ENCODE results near the gene ZNF512B. TPM values are rescaled to one million over a fixed set of nuclear protein-coding genes. Genes with fewer than 3 reads are reported as not detected.

ZNF512B gene
- total RNA-seq, 1 donor from 2014 or later: 34.0 TPM

DNA sequence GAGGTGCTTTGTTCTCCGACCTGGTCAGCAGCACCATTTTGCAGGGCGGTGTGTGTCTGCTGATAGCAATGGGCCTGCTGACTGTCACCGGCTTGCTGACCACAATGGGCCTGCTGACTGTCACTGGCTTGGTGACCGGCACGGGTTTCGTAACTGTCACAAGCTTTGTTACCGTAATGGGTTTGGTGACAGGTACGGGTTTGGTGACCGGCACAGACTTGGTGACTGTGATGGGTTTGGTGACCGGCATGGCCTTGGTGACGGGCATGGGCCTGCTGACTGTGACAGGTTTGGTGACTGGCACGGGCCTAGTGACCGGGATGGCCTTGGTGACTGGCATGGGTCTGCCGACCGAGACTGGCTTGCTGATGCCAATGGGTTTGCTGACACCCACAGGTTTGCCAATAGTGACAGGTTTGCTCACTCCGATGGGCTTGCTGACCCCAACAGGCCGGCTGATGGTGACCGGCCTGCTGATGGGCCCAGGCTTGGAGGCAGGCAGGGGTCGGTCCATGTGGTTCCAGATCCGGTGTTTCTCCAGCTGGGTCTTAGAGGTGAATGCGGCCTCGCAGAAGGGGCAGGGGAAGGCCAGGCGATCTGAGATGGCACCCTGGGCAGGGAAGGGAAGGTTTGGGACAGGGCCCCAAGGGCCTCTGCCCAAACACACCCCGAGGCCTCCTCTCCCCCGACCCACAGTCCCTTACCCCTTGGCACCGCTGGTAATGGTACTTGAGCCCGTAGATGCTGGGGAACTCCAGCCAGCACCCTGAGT lies 3.4 kb downstream of the ZNF512B start:
- H3K9me3 Mint-ChIP-seq: no peaks in the 10 kb centered on the region
- no peaks in the 10 kb centered on the region for H3K4me1 Mint-ChIP-seq
- H3K27me3 Mint-ChIP-seq (ENCODE audit: low read depth): peaks cover 3% of the 10 kb centered on the region
- no peak for TF ChIP-seq CTCF (conservative IDR thresholded peaks at IDR 0.05)
- DNase-seq (ENCODE audit: low read depth, low spot score): no peak
- peaks cover 2% of the 10 kb centered on the region for H3K36me3 Mint-ChIP-seq (ENCODE audit: low read depth)
- H3K4me3 Mint-ChIP-seq: peak overlapping the region; percentile 44
- no peak overlapping the region for H3K27ac Mint-ChIP-seq (ENCODE audit: unreplicated experiment)

- H3K27ac Mint-ChIP-seq (ENCODE audit: unreplicated experiment): no peak overlapping the region
Observed at GRCh38 chr20:63964412-63964811, 5.3 kb downstream of the ZNF512B start.

GRCh38 chr20:63963784-63964301 lies 5.9 kb downstream of the ZNF512B start:
- H3K36me3 Mint-ChIP-seq (ENCODE audit: low read depth): peaks cover 2% of the 10 kb centered on the region
- no peaks in the 10 kb centered on the region for H3K27me3 Mint-ChIP-seq (ENCODE audit: low read depth)
- no peaks in the 10 kb centered on the region for H3K4me1 Mint-ChIP-seq
- no peak overlapping the region for H3K27ac Mint-ChIP-seq (ENCODE audit: unreplicated experiment)
- no peak for TF ChIP-seq CTCF (conservative IDR thresholded peaks at IDR 0.05)
- no peak for DNase-seq (ENCODE audit: low read depth, low spot score)
- H3K9me3 Mint-ChIP-seq: no peaks in the 10 kb centered on the region
- no peak overlapping the region for H3K4me3 Mint-ChIP-seq

More at GRCh38 chr20:63964412-63964811, 5.3 kb downstream of the ZNF512B start:
- no peaks in the 10 kb centered on the region for H3K9me3 Mint-ChIP-seq
- H3K4me1 Mint-ChIP-seq: no peaks in the 10 kb centered on the region
- H3K36me3 Mint-ChIP-seq (ENCODE audit: low read depth): peaks cover 2% of the 10 kb centered on the region
- H3K27me3 Mint-ChIP-seq (ENCODE audit: low read depth): no peaks in the 10 kb centered on the region
- no peak for DNase-seq (ENCODE audit: low read depth, low spot score)
- no peak overlapping the region for H3K4me3 Mint-ChIP-seq
- no peak for TF ChIP-seq CTCF (conservative IDR thresholded peaks at IDR 0.05)

GRCh38 chr20:63963348-63963741 lies 6.4 kb downstream of the ZNF512B start:
- H3K9me3 Mint-ChIP-seq: no peaks in the 10 kb centered on the region
- no peak overlapping the region for H3K4me3 Mint-ChIP-seq
- peaks cover 2% of the 10 kb centered on the region for H3K36me3 Mint-ChIP-seq (ENCODE audit: low read depth)
- no peak for TF ChIP-seq CTCF (conservative IDR thresholded peaks at IDR 0.05)
- H3K4me1 Mint-ChIP-seq: no peaks in the 10 kb centered on the region
- no peaks in the 10 kb centered on the region for H3K27me3 Mint-ChIP-seq (ENCODE audit: low read depth)
- H3K27ac Mint-ChIP-seq (ENCODE audit: unreplicated experiment): no peak overlapping the region
- DNase-seq (ENCODE audit: low read depth, low spot score): no peak

- H3K27me3 Mint-ChIP-seq (ENCODE audit: low read depth): no peaks in the 10 kb centered on the region
- H3K27ac Mint-ChIP-seq (ENCODE audit: unreplicated experiment): no peak overlapping the region
- no peaks in the 10 kb centered on the region for H3K4me1 Mint-ChIP-seq
- H3K36me3 Mint-ChIP-seq (ENCODE audit: low read depth): peaks cover 2% of the 10 kb centered on the region
- no peak for TF ChIP-seq CTCF (conservative IDR thresholded peaks at IDR 0.05)
- H3K9me3 Mint-ChIP-seq: no peaks in the 10 kb centered on the region
- peak overlapping the region; percentile 31 for H3K4me3 Mint-ChIP-seq
- DNase-seq (ENCODE audit: low read depth, low spot score): no peak
Observed at GRCh38 chr20:63962426-63963347, 7.0 kb downstream of the ZNF512B start.

All from neural crest cell (in vitro differentiated cells).